ENCODE results near the gene HTRA1.

The HTRA1 gene

DNA sequence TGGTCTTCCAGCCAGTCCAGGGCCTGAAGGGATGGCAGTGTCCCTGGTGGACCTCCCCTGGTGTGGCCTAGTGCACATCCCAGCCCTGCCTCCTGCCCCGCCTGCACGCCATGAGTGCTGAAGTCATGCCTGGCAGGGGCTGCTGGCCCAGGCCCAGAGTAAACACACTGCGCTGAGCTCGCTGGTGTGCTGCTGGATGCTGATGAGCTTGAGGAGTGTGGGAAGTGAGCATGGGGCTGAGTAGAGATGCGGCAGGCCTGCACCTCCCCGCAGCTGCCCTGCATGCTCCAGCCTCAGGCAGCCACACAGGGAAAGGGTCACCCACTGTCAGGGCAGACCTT is 43.2 kb downstream of the HTRA1 start:
- no peak overlapping the region for H3K4me3 ChIP-seq (replicated peaks; ENCODE audit: low read depth, low read length)
- peak; percentile 92 for DNase-seq (ENCODE audit: low read depth)
- TF ChIP-seq, protein P1, sequence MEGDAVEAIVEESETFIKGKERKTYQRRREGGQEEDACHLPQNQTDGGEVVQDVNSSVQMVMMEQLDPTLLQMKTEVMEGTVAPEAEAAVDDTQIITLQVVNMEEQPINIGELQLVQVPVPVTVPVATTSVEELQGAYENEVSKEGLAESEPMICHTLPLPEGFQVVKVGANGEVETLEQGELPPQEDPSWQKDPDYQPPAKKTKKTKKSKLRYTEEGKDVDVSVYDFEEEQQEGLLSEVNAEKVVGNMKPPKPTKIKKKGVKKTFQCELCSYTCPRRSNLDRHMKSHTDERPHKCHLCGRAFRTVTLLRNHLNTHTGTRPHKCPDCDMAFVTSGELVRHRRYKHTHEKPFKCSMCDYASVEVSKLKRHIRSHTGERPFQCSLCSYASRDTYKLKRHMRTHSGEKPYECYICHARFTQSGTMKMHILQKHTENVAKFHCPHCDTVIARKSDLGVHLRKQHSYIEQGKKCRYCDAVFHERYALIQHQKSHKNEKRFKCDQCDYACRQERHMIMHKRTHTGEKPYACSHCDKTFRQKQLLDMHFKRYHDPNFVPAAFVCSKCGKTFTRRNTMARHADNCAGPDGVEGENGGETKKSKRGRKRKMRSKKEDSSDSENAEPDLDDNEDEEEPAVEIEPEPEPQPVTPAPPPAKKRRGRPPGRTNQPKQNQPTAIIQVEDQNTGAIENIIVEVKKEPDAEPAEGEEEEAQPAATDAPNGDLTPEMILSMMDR (IDR thresholded peaks at IDR 0.05; ENCODE audit: low read length, missing control alignments), result no peak

DNA sequence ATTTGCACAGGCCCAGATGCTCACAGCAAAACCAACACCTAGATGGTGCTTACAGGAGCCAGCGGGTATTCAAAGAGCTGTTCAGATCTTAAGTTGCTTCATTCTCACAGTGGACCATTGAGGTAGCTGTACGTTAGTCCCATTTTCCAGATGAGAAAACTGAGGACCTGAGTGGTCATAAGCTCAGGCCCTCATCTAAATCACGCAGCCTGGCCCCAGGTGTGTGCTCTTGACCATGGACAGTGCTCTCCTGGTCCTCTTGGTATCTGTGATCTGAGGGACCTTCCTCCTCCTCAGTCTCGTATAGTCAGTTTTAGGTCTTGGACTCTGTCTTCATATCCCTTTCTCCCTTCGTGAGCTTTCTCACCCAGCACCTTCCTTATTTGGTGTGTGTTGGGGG is 43.7 kb downstream of the HTRA1 start:
- DNase-seq (ENCODE audit: low read depth), result no peak
- H3K4me3 ChIP-seq (replicated peaks; ENCODE audit: low read depth, low read length), result no peak overlapping the region
- TF ChIP-seq, protein P1 (IDR thresholded peaks at IDR 0.05; ENCODE audit: low read length, missing control alignments), result no peak

DNA sequence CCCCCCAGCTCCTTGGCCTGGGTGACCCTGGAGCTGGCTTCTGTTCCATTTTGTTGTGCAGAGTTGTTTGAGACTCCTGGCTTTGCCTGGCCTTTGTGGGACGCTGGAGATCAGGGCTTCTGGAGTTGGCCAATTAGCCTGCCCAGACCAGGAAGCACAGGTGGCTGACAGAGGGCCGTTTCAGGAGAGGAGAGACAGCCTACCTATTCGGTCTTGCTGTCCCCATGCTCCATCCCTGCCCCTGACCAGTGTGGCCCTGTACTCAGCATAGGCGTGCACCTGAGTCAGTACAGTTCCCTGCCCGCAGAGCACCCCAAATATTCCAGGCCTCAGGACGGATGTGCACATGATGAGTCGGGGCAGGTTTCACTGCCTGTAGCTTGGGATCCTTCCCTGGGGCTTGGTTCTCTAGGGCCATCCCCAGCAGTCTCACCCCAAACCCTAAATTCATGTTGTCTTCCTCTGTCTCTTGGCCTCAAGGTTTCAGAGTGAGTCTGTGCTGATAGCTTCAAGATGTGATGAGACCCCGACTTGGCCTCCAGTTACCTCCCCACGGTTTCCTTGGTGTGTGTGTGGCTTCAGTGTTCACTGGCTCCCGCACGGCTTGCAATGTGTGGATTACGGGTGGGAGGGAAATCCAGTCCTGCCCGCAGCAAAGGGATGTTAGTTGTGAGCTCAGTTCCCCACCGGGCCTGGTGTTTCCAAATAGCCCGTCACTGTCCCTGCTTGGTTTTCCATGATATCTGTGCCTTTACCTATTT is 44.7 kb downstream of the HTRA1 start:
- TF ChIP-seq, protein P1 (IDR thresholded peaks at IDR 0.05; ENCODE audit: low read length, missing control alignments), result no peak
- H3K4me3 ChIP-seq (replicated peaks; ENCODE audit: low read depth, low read length), result no peak overlapping the region

DNA sequence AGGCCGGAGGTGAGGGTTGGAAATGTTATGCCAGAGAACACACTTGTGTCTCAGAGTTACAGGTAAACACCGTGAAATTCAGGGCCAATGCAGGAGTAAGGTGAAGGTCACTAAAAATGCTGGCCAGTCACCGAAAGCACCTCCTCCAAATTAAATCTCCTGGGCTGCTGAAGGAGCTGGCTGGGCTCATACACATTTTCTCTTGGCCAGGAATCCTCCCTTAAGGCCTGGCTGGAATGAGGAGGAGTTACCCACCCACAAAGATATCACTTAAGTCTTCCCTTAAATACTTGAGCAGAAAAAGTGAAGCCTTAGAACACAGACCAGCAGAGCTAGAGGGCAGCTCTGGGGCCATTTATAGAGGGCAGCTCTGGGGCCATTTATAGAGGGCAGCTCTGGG is 46.3 kb downstream of the HTRA1 start:
- H3K4me3 ChIP-seq (replicated peaks; ENCODE audit: low read depth, low read length), result no peak overlapping the region
- peak; percentile 75 for DNase-seq (ENCODE audit: low read depth)
- TF ChIP-seq, protein P1 (IDR thresholded peaks at IDR 0.05; ENCODE audit: low read length, missing control alignments), result no peak

More for the DNA sequence above, 44.7 kb downstream of the HTRA1 start:
- no peak for DNase-seq (ENCODE audit: low read depth)

DNA sequence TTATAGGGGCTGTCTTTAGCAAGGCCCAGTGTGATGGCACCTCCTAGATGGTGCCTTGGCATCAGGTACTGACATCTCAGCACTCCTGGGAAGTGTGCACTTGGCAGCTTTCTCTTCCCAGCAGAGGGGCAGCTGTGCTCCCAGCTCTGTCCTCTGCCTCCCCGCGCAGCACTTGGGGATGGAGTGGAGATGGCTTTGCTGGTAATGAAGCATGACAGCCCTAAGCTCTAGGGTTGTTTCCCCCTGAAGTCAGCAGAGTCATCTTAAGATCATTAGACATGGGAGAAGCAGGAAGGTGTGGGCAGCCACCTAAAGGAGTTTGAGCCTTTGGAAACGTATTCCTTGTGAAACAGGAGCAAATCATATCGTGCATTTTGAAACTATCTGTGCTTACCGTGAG is 46.7 kb downstream of the HTRA1 start:
- H3K4me3 ChIP-seq (replicated peaks; ENCODE audit: low read depth, low read length), result no peak overlapping the region
- no peak for DNase-seq (ENCODE audit: low read depth)
- TF ChIP-seq, protein P1 (IDR thresholded peaks at IDR 0.05; ENCODE audit: low read length, missing control alignments), result no peak

DNA sequence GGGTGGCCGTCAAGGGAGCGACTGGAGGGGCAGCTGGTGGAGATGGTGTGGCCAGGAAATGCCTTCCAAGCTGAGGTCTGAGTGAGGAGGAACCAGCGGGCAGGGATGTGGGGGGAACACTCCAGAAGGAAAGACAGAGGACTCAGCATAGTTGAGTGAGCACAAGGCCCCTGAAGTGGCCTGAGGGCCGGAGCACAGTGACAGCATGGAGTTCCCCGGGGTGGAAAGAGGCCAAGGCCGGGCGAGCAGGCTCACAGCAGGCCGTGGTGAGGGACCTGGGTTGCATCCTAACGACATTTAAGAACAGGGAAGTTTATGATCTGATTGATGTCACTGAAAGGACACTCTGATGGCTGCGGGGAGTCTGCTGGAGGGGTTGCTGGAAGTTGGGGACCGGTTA is 48.0 kb downstream of the HTRA1 start:
- H3K4me3 ChIP-seq (replicated peaks; ENCODE audit: low read depth, low read length), result no peak overlapping the region
- TF ChIP-seq, protein P1 (IDR thresholded peaks at IDR 0.05; ENCODE audit: low read length, missing control alignments), result no peak
- no peak for DNase-seq (ENCODE audit: low read depth)

DNA sequence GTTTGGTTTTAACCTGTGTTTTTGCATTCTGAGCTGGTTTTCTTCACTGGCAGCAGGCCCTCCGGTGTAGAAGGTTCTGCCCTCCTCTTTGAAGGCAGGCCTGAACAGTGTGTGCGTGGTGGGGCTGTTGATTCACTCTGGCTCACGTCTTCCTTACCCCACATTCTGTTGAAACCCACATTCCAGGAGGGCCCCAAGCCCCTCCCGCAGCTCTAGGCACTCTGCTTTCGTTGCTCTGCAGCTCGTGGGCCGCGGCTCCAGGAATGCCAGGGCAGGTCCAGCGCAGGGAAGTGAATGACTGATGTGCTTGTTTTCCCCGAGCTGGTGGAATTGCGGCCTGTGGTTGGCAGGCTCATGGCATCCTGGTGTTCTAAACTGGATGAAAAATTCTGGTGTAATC is 49.0 kb downstream of the HTRA1 start:
- TF ChIP-seq, protein P1 (IDR thresholded peaks at IDR 0.05; ENCODE audit: low read length, missing control alignments), result no peak
- H3K4me3 ChIP-seq (replicated peaks; ENCODE audit: low read depth, low read length), result no peak overlapping the region
- peak; percentile 33 for DNase-seq (ENCODE audit: low read depth)
